Uterus (tissue), 4 donors: ENCODE results near the gene FBLN5. TPM values are rescaled to one million over a fixed set of nuclear protein-coding genes. Genes with fewer than 3 reads are reported as not detected.
"Not testable (repeated sequence)": the region's sequence is repeated elsewhere in the genome, so short reads cannot be mapped to it uniquely, and the experiment has no call there.

Experiments used
- DNase-seq, 2 donors: peaks; one replicate each; pipeline ENCODE4 v3.0.0-alpha.2; 2019 to 2020
- H3K27ac ChIP-seq, 2 donors: fragments of 200-600 bp; sonication (generic); 1 replicate in 1 of 2; 2 replicates in 1 of 2; pipeline ENCODE4 v1.5.1; 2016 to 2018
- H3K27me3 ChIP-seq, 2 donors: fragments of 200-600 bp; sonication (generic); one replicate each; pipeline ENCODE4 v1.5.1; 2018 to 2019; ENCODE audit warnings: control low read depth in 1 of 2
- H3K36me3 ChIP-seq, 2 donors: fragments of 200-600 bp; sonication (generic); one replicate each; pipeline ENCODE4 v1.5.1; 2019; ENCODE audit warnings: control low read depth in 1 of 2
- H3K4me1 ChIP-seq, 2 donors: fragments of 200-600 bp; sonication (generic); one replicate each; pipeline ENCODE4 v1.5.1; 2018 to 2019; ENCODE audit warnings: control low read depth in 1 of 2
- H3K4me3 ChIP-seq, 2 donors: fragments of 200-600 bp; sonication (generic); 1 replicate in 1 of 2; 2 replicates in 1 of 2; pipeline ENCODE4 v1.5.1; 2018 to 2019; ENCODE audit warnings: mild to moderate bottlenecking in 1 of 2
- H3K9me3 ChIP-seq, 2 donors: fragments of 200-600 bp; sonication (generic); one replicate each; pipeline ENCODE4 v1.5.1; 2019; ENCODE audit warnings: control low read depth in 1 of 2
- POLR2A ChIP-seq, 2 donors: fragments of 450-650 bp; IDR thresholded peaks; one replicate each; pipeline ENCODE4 v1.6.1; 2016; ENCODE audit warnings: antibody characterized with exemption in 2 of 2, mild to moderate bottlenecking in 1 of 2, moderate library complexity in 1 of 2
- intact Hi-C: fragments of 100-400 bp; cut with DNase I; formaldehyde crosslinking; loops from one replicate; pipeline ENCODE4 v1.15.1; 2023; ENCODE audit warnings: low total_unique reads
- total RNA-seq, 4 donors: library from RNA; depleted of rRNA in 3 of 4; stranded (reverse); fragments of >200 nt in 3 of 4; gene quantifications; one replicate each; pipeline versions ENCODE4 v1.1.0 to v1.2.4, GENCODE V29; 2014 to 2023
- TF ChIP-seq, protein P1 (sequence below), 4 experiments: fragments of 200-600 bp in 2 of 4; fragments of 450-650 bp in 2 of 4; sonication (generic) in 2 of 4; IDR thresholded peaks; one replicate each; pipeline ENCODE4 v1.5.1; 2016 to 2019; ENCODE audit warnings: antibody characterized with exemption in 4 of 4, mild to moderate bottlenecking in 2 of 4, moderate library complexity in 1 of 4
- donor health status: DM: yes; HTN: yes; CAD: no.

FBLN5 gene
- total RNA-seq, 4 donors from 2014 or later, result 48.0 to 304 (median 165) TPM

DNA sequence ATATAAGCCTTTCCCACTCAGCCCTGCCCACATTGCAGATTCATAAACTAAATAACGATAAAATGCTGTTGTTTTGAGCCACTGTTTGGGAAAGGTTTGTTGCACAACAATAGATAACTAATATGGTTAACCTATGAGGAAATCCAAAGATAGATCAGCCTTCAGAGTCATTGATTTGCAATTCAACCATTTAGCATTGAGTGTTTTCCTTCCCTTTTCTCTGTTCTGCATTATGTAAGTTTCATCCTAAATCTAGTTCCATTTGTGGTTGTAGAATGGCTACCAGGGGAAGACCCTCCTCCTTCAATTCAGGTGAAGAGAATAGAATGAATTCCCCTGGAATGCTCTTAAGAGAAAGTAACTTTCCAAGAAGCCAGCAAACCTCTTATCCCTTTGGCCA, 99.8 kb downstream of the FBLN5 start:
- Histone ChIP-seq H3K27ac (peak overlapping the region; percentile 57 to 74), H3K27me3 (no peaks in the 10 kb centered on the region), H3K4me3 (no peak overlapping the region), H3K36me3 (no peaks in the 10 kb centered on the region), H3K9me3 (no peaks in the 10 kb centered on the region), H3K4me1 (no peaks in the 10 kb centered on the region)
- TF ChIP-seq, protein P1, sequence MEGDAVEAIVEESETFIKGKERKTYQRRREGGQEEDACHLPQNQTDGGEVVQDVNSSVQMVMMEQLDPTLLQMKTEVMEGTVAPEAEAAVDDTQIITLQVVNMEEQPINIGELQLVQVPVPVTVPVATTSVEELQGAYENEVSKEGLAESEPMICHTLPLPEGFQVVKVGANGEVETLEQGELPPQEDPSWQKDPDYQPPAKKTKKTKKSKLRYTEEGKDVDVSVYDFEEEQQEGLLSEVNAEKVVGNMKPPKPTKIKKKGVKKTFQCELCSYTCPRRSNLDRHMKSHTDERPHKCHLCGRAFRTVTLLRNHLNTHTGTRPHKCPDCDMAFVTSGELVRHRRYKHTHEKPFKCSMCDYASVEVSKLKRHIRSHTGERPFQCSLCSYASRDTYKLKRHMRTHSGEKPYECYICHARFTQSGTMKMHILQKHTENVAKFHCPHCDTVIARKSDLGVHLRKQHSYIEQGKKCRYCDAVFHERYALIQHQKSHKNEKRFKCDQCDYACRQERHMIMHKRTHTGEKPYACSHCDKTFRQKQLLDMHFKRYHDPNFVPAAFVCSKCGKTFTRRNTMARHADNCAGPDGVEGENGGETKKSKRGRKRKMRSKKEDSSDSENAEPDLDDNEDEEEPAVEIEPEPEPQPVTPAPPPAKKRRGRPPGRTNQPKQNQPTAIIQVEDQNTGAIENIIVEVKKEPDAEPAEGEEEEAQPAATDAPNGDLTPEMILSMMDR (IDR thresholded peaks at IDR 0.05), result no peak
- TF ChIP-seq POLR2A (IDR thresholded peaks at IDR 0.05), result no peak
- intact Hi-C loops, result no loop called here
- no peak for DNase-seq

DNA sequence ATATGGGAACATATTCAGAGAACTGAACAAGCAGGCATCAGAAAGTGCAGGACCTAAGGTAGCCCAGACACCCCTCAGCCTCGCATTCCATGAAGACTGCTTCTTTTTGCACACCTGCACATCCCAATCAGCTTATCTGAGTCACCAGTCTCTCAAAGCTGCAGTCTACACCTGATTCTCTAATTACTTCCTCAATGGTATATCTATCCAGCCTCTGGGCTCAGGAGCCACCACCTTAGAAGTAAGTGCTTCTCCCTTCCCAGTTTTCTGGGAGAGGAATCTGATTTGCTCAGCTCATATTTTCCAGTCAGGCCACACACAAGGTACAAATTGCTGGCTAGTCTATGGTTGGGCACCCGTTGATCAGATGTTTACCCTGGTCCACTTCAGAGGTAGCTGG, 101.8 kb downstream of the FBLN5 start:
- no peaks in the 10 kb centered on the region for H3K4me1 ChIP-seq
- H3K4me3 ChIP-seq, result no peak overlapping the region
- H3K27ac ChIP-seq, result no peak overlapping the region
- no peak for DNase-seq
- TF ChIP-seq POLR2A (IDR thresholded peaks at IDR 0.05), result no peak
- TF ChIP-seq, protein P1 (IDR thresholded peaks at IDR 0.05), result no peak
- intact Hi-C loops, result no loop called here
- no peaks in the 10 kb centered on the region for H3K9me3 ChIP-seq
- no peaks in the 10 kb centered on the region for H3K36me3 ChIP-seq
- no peaks in the 10 kb centered on the region for H3K27me3 ChIP-seq

DNA sequence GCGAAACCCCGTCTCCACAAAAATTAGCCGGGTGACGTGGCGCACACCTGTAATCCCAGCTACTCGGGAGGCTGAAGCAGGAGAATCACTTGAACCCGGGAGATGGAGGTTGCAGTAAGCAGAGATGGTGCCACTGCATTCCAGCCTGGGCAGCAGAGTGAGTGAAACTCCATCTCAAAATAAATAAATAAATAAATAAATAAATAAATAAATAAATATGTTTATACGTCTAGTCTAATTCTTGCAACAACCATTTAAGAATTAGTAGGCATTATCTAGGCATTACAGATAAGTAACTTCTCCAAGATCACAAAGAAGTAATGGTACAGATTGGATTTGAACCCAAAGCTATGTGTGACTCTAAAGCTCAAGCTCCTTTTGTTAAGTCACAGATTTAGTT, 102.4 kb downstream of the FBLN5 start:
- H3K27ac ChIP-seq, H3K4me3 ChIP-seq, intact Hi-C loops, H3K36me3 ChIP-seq, H3K9me3 ChIP-seq, H3K27me3 ChIP-seq, H3K4me1 ChIP-seq, DNase-seq: not testable (repeated sequence)

DNA sequence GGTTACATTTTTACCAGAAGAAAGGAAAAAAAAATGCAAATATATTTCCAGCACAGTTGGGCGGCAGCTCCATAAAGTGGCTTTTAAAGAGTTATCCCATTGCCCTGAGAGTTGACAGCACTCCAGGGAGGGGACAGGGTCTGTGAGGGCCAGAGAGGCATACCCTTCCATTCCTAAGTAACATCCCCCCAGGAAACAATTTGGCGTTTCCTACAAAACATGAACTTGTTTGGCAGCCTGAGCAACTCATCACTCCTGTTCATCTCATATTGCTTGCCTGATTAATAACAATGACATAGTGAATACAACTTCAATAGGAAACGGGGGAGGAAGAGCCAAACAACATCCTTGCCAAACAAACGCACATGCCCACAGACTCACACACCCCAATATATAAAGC, 103.5 kb downstream of the FBLN5 start:
- Histone ChIP-seq H3K36me3 (no peaks in the 10 kb centered on the region), H3K9me3 (no peaks in the 10 kb centered on the region), H3K27ac (no peak overlapping the region), H3K27me3 (no peaks in the 10 kb centered on the region), H3K4me1 (no peaks in the 10 kb centered on the region), H3K4me3 (no peak overlapping the region)
- no peak for TF ChIP-seq POLR2A (IDR thresholded peaks at IDR 0.05)
- TF ChIP-seq, protein P1 (IDR thresholded peaks at IDR 0.05), result no peak
- intact Hi-C loops, result no loop called here
- no peak for DNase-seq

DNA sequence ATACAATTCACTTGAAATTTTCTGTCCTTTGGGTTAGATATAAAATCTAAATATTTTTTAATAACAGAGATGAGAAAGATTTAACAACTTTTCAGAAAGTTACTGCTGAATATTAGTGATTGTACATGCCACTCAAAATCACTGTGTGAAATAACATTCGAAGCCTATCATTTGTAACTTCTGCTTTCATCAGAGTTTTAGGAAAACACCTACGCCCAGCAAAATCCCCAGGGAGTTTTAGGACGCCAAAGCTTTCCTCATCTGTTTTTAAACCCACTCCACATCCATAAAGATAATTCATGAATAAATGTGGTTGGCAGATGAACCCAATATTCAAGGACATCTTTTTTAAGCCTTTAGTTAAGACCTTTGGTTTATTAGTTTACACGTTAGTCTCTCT, 104.1 kb downstream of the FBLN5 start:
- TF ChIP-seq POLR2A (IDR thresholded peaks at IDR 0.05), result no peak
- TF ChIP-seq, protein P1 (IDR thresholded peaks at IDR 0.05), result no peak
- Histone ChIP-seq H3K27me3 (no peaks in the 10 kb centered on the region), H3K9me3 (no peaks in the 10 kb centered on the region), H3K4me1 (no peaks in the 10 kb centered on the region), H3K36me3 (no peaks in the 10 kb centered on the region), H3K4me3 (no peak overlapping the region), H3K27ac (no peak overlapping the region)
- intact Hi-C loops, result no loop called here
- no peak for DNase-seq

DNA sequence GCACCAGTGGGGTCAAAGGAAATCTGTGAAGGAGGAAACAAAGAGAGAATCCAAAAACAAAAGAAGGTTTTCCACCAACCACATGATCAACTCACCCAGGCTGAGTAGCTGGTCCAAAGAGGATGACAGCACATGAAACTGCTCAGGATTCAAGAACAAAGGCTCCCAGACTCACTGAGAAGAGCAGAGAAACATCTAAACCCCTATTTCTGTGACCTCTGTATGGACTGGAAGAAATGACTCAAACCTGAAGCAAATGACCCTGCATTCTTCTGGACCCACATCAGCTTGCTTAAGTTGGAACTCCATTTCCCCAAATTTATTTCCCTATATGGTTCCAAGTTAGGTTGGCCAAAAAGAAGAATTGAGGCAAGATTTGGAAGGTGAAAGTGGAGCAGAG, 106.4 kb downstream of the FBLN5 start:
- Histone ChIP-seq H3K4me1 (no peaks in the 10 kb centered on the region), H3K27me3 (no peaks in the 10 kb centered on the region), H3K36me3 (no peaks in the 10 kb centered on the region), H3K9me3 (no peaks in the 10 kb centered on the region), H3K27ac (no peak overlapping the region), H3K4me3 (no peak overlapping the region)
- DNase-seq, result no peak
- intact Hi-C loops, result no loop called here
- no peak for TF ChIP-seq POLR2A (IDR thresholded peaks at IDR 0.05)
- TF ChIP-seq, protein P1 (IDR thresholded peaks at IDR 0.05), result no peak
